ENCODE measurements around the gene MSANTD2.

The MSANTD2 gene

DNA sequence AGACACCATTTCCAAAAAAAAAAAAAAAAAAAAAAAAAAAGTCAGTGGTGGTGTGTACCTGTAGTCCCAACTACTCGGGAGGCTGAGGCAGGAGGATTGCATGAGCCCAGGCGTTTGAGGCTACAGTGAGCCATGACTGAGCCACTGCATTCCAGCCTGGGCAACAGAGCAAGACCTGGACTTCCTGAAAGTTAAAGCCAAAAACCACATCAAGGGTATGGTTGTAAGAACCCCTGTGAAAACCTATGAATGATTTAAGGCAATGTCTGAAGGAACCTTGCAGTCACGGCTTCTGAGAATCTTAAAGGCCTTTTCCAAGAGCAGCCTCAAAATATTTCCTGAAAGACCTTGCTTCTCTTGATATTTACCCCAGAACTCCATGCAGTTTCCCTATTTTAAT, 30.5 kb upstream of the MSANTD2 start:
- WGBS, result 88% methylated on average over 3 of the region's 3 CpGs
- H3K14ac ChIP-seq (ENCODE audit: low read length in 2 of 2), result no peak overlapping the region
- H2AFZ ChIP-seq (ENCODE audit: low read depth, low read length), result no peak overlapping the region
- no peak overlapping the region for H3K23ac ChIP-seq (ENCODE audit: low read length in 2 of 2)
- H3K27ac ChIP-seq (ENCODE audit: low read length, poor library complexity, severe bottlenecking), result no peak overlapping the region
- peaks cover 8% of the 10 kb centered on the region for H3K4me1 ChIP-seq (ENCODE audit: control insufficient read depth, insufficient read depth, low read depth, low read length)
- no peak overlapping the region for H3K4me2 ChIP-seq (ENCODE audit: low read length, poor library complexity, severe bottlenecking)
- H3K18ac ChIP-seq (ENCODE audit: low read depth in 1 of 2, low read length in 2 of 2), result no peak overlapping the region
- H2BK12ac ChIP-seq (ENCODE audit: low read length in 2 of 2), result no peak overlapping the region
- peaks cover 23 to 50% of the 10 kb centered on the region in 2 experiments for H3K27me3 ChIP-seq (ENCODE audit: control insufficient read depth in 1 of 2, insufficient read depth in 1 of 2, low read length in 2 of 2)
- no peak overlapping the region for H4K91ac ChIP-seq (ENCODE audit: low read length)
- H3K79me1 ChIP-seq (replicated peaks; ENCODE audit: low read length, poor library complexity, severe bottlenecking), result no peaks in the 10 kb centered on the region
- no peak for DNase-seq
- no peaks in the 10 kb centered on the region for H3K36me3 ChIP-seq (ENCODE audit: control insufficient read depth in 1 of 2, insufficient read depth in 2 of 2, low read depth in 1 of 2, low read length in 2 of 2)
- H3K4ac ChIP-seq (ENCODE audit: low read depth in 1 of 2, low read length in 2 of 2), result no peak overlapping the region
- no peak overlapping the region for H2BK15ac ChIP-seq (ENCODE audit: low read depth, poor library complexity, severe bottlenecking)
- no peak overlapping the region for H4K8ac ChIP-seq (ENCODE audit: low read length)
- H3K9ac ChIP-seq (ENCODE audit: low read length), result no peak overlapping the region
- H2AK5ac ChIP-seq (ENCODE audit: low read length, severe bottlenecking), result no peak overlapping the region
- H2BK5ac ChIP-seq (ENCODE audit: low read depth, low read length, poor library complexity, severe bottlenecking), result no peak overlapping the region
- H3K4me3 ChIP-seq (ENCODE audit: insufficient read depth in 1 of 2, low read depth in 1 of 2, low read length in 2 of 2), result no peak overlapping the region
- no peaks in the 10 kb centered on the region for H3K9me3 ChIP-seq (ENCODE audit: control insufficient read depth, low read length)
- no peak overlapping the region for H2BK120ac ChIP-seq (ENCODE audit: low read depth, low read length)

GRCh38 chr11:124829986-124830385, 29.8 kb upstream of the MSANTD2 start:
- no peak for DNase-seq
- Histone ChIP-seq H3K14ac (ENCODE audit: low read length in 2 of 2) (no peak overlapping the region), H3K4me3 (ENCODE audit: insufficient read depth in 1 of 2, low read depth in 1 of 2, low read length in 2 of 2) (no peak overlapping the region), H3K79me1 (replicated peaks; ENCODE audit: low read length, poor library complexity, severe bottlenecking) (no peaks in the 10 kb centered on the region), H3K18ac (ENCODE audit: low read depth in 1 of 2, low read length in 2 of 2) (no peak overlapping the region), H4K8ac (ENCODE audit: low read length) (no peak overlapping the region), H3K27ac (ENCODE audit: low read length, poor library complexity, severe bottlenecking) (no peak overlapping the region), H3K4ac (ENCODE audit: low read depth in 1 of 2, low read length in 2 of 2) (no peak overlapping the region), H2BK15ac (ENCODE audit: low read depth, poor library complexity, severe bottlenecking) (no peak overlapping the region), H2BK5ac (ENCODE audit: low read depth, low read length, poor library complexity, severe bottlenecking) (no peak overlapping the region), H2BK12ac (ENCODE audit: low read length in 2 of 2) (no peak overlapping the region), H3K23ac (ENCODE audit: low read length in 2 of 2) (no peak overlapping the region), H2AFZ (ENCODE audit: low read depth, low read length) (no peak overlapping the region), H3K27me3 (ENCODE audit: control insufficient read depth in 1 of 2, insufficient read depth in 1 of 2, low read length in 2 of 2) (peaks cover 29 to 54% of the 10 kb centered on the region in 2 experiments), H2BK120ac (ENCODE audit: low read depth, low read length) (no peak overlapping the region), H3K4me2 (ENCODE audit: low read length, poor library complexity, severe bottlenecking) (no peak overlapping the region), H4K91ac (ENCODE audit: low read length) (no peak overlapping the region), H3K9ac (ENCODE audit: low read length) (no peak overlapping the region), H3K9me3 (ENCODE audit: control insufficient read depth, low read length) (no peaks in the 10 kb centered on the region), H2AK5ac (ENCODE audit: low read length, severe bottlenecking) (no peak overlapping the region), H3K4me1 (ENCODE audit: control insufficient read depth, insufficient read depth, low read depth, low read length) (peaks cover 8% of the 10 kb centered on the region), H3K36me3 (ENCODE audit: control insufficient read depth in 1 of 2, insufficient read depth in 2 of 2, low read depth in 1 of 2, low read length in 2 of 2) (no peaks in the 10 kb centered on the region)
- WGBS, result 100% methylated on average over 2 of the region's 3 CpGs

GRCh38 chr11:124825876-124826275, 25.7 kb upstream of the MSANTD2 start:
- no peak overlapping the region for H3K23ac ChIP-seq (ENCODE audit: low read length in 2 of 2)
- DNase-seq, result no peak
- 73% methylated on average over 3 of the region's 3 CpGs for WGBS
- no peak overlapping the region for H2AFZ ChIP-seq (ENCODE audit: low read depth, low read length)
- H2AK5ac ChIP-seq (ENCODE audit: low read length, severe bottlenecking), result no peak overlapping the region
- H3K27ac ChIP-seq (ENCODE audit: low read length, poor library complexity, severe bottlenecking), result no peak overlapping the region
- H4K91ac ChIP-seq (ENCODE audit: low read length), result no peak overlapping the region
- no peak overlapping the region for H2BK15ac ChIP-seq (ENCODE audit: low read depth, poor library complexity, severe bottlenecking)
- H3K9ac ChIP-seq (ENCODE audit: low read length), result no peak overlapping the region
- no peak overlapping the region for H3K4me2 ChIP-seq (ENCODE audit: low read length, poor library complexity, severe bottlenecking)
- H3K4me1 ChIP-seq (ENCODE audit: control insufficient read depth, insufficient read depth, low read depth, low read length), result no peaks in the 10 kb centered on the region
- no peaks in the 10 kb centered on the region for H3K79me1 ChIP-seq (replicated peaks; ENCODE audit: low read length, poor library complexity, severe bottlenecking)
- peaks cover 45 to 58% of the 10 kb centered on the region in 2 experiments for H3K27me3 ChIP-seq (ENCODE audit: control insufficient read depth in 1 of 2, insufficient read depth in 1 of 2, low read length in 2 of 2)
- H2BK5ac ChIP-seq (ENCODE audit: low read depth, low read length, poor library complexity, severe bottlenecking), result no peak overlapping the region
- H2BK12ac ChIP-seq (ENCODE audit: low read length in 2 of 2), result no peak overlapping the region
- H3K18ac ChIP-seq (ENCODE audit: low read depth in 1 of 2, low read length in 2 of 2), result no peak overlapping the region
- no peak overlapping the region for H3K14ac ChIP-seq (ENCODE audit: low read length in 2 of 2)
- H3K9me3 ChIP-seq (ENCODE audit: control insufficient read depth, low read length), result no peaks in the 10 kb centered on the region
- no peak overlapping the region for H2BK120ac ChIP-seq (ENCODE audit: low read depth, low read length)
- no peak overlapping the region for H3K4me3 ChIP-seq (ENCODE audit: insufficient read depth in 1 of 2, low read depth in 1 of 2, low read length in 2 of 2)
- no peak overlapping the region for H3K4ac ChIP-seq (ENCODE audit: low read depth in 1 of 2, low read length in 2 of 2)
- H3K36me3 ChIP-seq (ENCODE audit: control insufficient read depth in 1 of 2, insufficient read depth in 2 of 2, low read depth in 1 of 2, low read length in 2 of 2), result no peaks in the 10 kb centered on the region
- no peak overlapping the region for H4K8ac ChIP-seq (ENCODE audit: low read length)

DNA sequence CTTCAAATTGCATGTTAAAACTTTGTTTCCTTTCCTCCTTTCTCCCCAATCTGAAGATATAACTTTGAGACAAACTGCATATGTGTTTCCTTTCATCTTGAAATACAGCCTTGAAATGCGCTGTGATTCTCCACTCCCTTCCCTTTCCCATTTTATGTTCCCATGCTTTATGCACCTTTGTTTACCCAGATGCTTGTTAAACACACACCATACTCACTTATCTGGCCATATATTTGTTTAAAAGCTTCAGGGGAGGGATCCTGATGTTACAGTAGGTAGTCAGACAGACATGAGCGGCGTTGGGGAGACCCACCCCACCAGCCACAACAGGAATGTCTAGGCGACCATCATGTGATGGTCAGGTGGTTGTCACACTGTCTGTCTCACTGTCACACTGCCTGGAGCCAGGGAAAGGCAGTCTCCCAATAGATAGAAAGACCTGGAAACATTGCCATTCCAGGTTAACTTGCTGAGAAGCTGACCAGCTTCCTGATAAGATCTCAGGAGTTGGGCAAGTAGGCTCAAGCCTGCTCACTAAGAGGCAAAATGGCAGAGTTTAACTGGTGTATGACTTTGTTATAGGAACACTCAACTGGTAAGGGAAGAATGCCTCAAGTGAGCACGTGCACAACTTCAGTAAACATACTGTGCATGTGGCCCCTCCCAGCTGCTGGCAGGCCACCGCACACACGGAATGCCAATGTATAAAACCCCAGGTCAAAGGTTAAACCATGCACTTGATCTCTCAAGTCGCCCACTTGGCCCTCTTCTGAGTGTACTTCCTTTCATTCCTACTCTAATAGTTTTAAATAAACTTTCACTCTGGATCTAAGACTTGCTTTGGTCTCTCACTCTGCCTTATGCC, 23.5 kb upstream of the MSANTD2 start:
- Histone ChIP-seq H3K27ac (ENCODE audit: low read length, poor library complexity, severe bottlenecking) (no peak overlapping the region), H3K4me3 (ENCODE audit: insufficient read depth in 1 of 2, low read depth in 1 of 2, low read length in 2 of 2) (no peak overlapping the region), H3K36me3 (ENCODE audit: control insufficient read depth in 1 of 2, insufficient read depth in 2 of 2, low read depth in 1 of 2, low read length in 2 of 2) (no peaks in the 10 kb centered on the region), H2AK5ac (ENCODE audit: low read length, severe bottlenecking) (no peak overlapping the region), H3K4me1 (ENCODE audit: control insufficient read depth, insufficient read depth, low read depth, low read length) (no peaks in the 10 kb centered on the region), H4K8ac (ENCODE audit: low read length) (no peak overlapping the region), H3K18ac (ENCODE audit: low read depth in 1 of 2, low read length in 2 of 2) (no peak overlapping the region), H3K27me3 (ENCODE audit: control insufficient read depth in 1 of 2, insufficient read depth in 1 of 2, low read length in 2 of 2) (peaks cover 49 to 63% of the 10 kb centered on the region in 2 experiments), H3K9me3 (ENCODE audit: control insufficient read depth, low read length) (no peaks in the 10 kb centered on the region), H3K23ac (ENCODE audit: low read length in 2 of 2) (no peak overlapping the region), H3K4ac (ENCODE audit: low read depth in 1 of 2, low read length in 2 of 2) (no peak overlapping the region), H2BK120ac (ENCODE audit: low read depth, low read length) (no peak overlapping the region), H2BK5ac (ENCODE audit: low read depth, low read length, poor library complexity, severe bottlenecking) (no peak overlapping the region), H2AFZ (ENCODE audit: low read depth, low read length) (no peak overlapping the region), H3K14ac (ENCODE audit: low read length in 2 of 2) (no peak overlapping the region), H2BK15ac (ENCODE audit: low read depth, poor library complexity, severe bottlenecking) (no peak overlapping the region), H4K91ac (ENCODE audit: low read length) (no peak overlapping the region), H3K9ac (ENCODE audit: low read length) (no peak overlapping the region), H3K79me1 (replicated peaks; ENCODE audit: low read length, poor library complexity, severe bottlenecking) (no peaks in the 10 kb centered on the region), H3K4me2 (ENCODE audit: low read length, poor library complexity, severe bottlenecking) (no peak overlapping the region), H2BK12ac (ENCODE audit: low read length in 2 of 2) (no peak overlapping the region)
- 47% methylated on average over 8 of the region's 8 CpGs for WGBS
- DNase-seq, result peak; percentile 49

All from mesenchymal stem cell (in vitro differentiated cells and primary cell).